ENCODE results near the gene PRDX2.

DNA sequence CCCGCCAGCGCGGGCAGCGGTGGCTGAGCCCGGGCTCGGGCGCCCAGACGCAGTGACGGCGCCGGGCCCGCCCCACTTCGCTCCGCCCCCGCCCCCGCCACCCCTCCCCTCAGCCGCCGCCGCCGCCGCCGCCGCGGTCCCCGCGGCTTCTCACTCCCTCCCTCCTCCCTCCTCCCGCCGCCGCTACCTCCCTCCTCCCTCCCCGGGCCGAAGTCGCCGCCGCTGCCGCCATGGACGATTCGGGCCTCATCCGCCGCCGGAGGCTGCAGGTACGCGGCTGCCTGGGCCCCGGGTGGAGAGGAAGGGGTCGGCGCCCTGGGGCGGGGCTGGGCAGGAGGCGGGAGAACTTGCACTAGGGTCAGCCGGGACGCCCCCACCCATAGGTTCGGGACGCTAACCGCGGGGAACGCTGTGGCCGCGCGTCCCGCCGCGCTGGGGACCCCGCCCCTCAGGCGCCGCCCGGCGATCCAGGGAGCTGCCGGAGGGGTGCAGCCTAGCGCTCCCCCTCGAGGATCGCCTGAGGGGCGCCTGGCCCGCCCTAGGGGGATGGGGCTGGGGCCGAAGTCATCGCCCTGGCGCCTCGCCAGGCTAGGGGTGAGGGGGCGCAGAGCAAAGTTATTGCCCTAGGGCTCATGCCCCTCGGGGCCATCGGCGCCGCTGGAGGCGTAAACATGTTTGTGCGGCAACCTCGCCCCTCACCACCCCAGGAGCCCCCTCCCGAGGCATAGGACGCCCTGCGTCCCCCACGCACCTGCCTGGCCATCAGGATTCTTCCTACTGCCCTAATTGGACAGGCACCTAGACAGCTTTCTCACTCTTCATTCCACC is 32.4 kb upstream of the PRDX2 start:
- TF ChIP-seq, protein P1, sequence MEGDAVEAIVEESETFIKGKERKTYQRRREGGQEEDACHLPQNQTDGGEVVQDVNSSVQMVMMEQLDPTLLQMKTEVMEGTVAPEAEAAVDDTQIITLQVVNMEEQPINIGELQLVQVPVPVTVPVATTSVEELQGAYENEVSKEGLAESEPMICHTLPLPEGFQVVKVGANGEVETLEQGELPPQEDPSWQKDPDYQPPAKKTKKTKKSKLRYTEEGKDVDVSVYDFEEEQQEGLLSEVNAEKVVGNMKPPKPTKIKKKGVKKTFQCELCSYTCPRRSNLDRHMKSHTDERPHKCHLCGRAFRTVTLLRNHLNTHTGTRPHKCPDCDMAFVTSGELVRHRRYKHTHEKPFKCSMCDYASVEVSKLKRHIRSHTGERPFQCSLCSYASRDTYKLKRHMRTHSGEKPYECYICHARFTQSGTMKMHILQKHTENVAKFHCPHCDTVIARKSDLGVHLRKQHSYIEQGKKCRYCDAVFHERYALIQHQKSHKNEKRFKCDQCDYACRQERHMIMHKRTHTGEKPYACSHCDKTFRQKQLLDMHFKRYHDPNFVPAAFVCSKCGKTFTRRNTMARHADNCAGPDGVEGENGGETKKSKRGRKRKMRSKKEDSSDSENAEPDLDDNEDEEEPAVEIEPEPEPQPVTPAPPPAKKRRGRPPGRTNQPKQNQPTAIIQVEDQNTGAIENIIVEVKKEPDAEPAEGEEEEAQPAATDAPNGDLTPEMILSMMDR (IDR thresholded peaks at IDR 0.05): no peak
- no peak for TF ChIP-seq POLR2A (IDR thresholded peaks at IDR 0.05)

Measured in esophagus squamous epithelium (tissue), 4 donors.